MM.1S (cell line): ENCODE results near the gene KDM4F.

Experiments
- EZH2 ChIP-seq: fragments of 300-600 bp; sonication (generic); optimal IDR thresholded peaks from 2 replicates; pipeline ENCODE3; 2017; ENCODE audit warnings: low read depth, mild to moderate bottlenecking, antibody characterized with exemption, low read length, mixed read lengths
- EZH2phosphoT487 ChIP-seq: fragments of 300-600 bp; sonication (generic); IDR thresholded peaks from 2 replicates; pipeline ENCODE4 v1.6.1; 2018; ENCODE audit warnings: antibody characterized with exemption, low read length
- TF ChIP-seq, protein P1 (sequence below): fragments of 300-600 bp; sonication (generic); IDR thresholded peaks from 2 replicates; pipeline ENCODE4 v1.5.1; 2016; ENCODE audit warnings: antibody characterized with exemption, low read length, mixed read lengths

DNA sequence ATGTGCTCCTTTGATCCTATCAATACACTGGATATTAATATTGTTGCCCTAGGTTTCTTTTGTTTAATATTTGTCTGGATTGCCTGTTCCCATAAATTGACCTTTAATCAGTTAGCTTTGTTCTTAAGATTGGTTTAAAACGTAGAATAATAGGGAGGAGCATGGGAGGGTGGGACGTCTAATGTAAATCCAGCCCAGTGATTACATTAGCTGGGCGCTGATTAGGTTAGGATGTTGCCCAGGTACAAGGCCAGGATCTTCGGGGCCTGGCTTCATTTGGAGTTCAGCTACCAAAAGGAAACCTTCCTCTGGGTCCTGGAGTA, 17.5 kb downstream of the KDM4F start, which contains the start of gene SRSF8:
- TF ChIP-seq, protein P1, sequence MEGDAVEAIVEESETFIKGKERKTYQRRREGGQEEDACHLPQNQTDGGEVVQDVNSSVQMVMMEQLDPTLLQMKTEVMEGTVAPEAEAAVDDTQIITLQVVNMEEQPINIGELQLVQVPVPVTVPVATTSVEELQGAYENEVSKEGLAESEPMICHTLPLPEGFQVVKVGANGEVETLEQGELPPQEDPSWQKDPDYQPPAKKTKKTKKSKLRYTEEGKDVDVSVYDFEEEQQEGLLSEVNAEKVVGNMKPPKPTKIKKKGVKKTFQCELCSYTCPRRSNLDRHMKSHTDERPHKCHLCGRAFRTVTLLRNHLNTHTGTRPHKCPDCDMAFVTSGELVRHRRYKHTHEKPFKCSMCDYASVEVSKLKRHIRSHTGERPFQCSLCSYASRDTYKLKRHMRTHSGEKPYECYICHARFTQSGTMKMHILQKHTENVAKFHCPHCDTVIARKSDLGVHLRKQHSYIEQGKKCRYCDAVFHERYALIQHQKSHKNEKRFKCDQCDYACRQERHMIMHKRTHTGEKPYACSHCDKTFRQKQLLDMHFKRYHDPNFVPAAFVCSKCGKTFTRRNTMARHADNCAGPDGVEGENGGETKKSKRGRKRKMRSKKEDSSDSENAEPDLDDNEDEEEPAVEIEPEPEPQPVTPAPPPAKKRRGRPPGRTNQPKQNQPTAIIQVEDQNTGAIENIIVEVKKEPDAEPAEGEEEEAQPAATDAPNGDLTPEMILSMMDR, result no peak
- no peak for TF ChIP-seq EZH2
- no peak for TF ChIP-seq EZH2phosphoT487
